HG02870 (cell line): Measurements from ENCODE around the gene SPATA4.
"Not testable (repeated sequence)": the region's sequence is repeated elsewhere in the genome, so short reads cannot be mapped to it uniquely, and the experiment has no call there.

Experiments used
- ATAC-seq: cut with Tn5 transposase; IDR thresholded peaks from one replicate; pipeline ENCODE4 v1.9.1; 2021; ENCODE audit warnings: mild to moderate bottlenecking, moderate library complexity; ENCODE audit not compliant: unreplicated experiment

SPATA4 gene

DNA sequence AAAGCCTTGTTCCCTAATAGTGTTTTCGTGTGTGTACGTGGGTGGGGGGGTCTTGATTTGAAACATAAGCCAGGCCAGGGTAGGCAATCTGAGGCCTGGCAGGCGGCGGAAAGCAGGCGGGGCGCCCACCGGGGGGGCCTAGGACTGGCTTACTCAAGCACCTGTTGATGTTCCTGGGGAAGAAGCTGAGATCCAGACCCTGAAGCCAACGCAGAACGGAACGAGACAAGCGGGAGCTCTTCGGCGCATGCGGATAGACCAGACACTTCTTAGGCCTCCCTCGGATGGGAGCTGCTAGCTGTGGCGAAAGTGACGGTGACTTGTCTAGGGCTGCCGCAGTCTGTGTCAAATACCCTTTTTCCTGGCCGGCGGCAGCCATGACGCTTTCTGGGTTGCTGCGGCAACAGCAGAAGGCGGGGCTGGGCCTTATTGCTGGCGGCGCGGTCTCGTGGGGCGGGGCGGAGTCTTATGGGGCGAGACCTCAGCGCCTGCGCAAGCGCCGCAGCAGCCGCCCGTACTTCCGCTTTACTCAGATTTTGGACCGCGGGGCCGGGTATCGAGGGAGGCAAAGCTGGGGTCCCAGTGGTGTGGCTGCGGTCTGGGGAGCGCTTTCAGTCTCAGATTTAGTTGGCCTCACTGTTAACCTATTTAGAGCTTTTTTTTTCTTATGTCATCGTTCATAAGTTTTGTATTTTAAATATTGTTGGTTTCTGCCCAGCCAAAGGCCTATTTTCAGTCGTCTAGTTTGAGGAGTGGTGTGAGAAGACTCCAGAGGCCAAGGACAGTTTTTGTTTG lies at the start of gene SPATA4:
TSS of gene SPATA4 (minus strand) at position 402 of the 795 bp plus-strand sequence. CDS start at position 379, 23 bp downstream.
- peak; percentile 96 for ATAC-seq

DNA sequence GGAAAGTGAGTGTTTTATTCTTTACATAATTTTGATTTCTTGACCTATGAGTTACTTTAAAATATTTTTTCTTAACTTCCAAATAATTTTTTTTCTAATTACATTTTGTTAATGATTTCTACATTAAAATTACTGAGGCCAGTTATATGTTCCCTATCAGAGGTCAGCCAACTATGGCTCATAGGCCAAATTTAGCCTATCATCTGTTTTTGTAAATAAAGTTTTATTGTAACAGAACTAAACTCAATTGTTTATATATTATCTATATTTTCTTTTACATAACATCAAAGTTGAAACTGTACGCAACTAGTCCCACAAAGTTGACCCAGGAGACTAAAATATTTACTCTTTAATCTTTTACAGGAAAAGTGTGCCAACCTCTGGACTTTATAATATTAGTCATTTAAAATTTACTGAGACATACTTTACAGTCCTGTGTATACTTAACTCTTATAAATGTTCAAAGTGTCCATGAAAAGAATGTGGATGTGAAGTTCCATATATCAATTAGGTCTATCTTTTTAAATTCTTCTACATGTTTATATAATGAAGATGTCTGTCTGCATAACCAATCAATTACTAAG lies 47.5 kb upstream of the SPATA4 start:
- no peak for ATAC-seq

DNA sequence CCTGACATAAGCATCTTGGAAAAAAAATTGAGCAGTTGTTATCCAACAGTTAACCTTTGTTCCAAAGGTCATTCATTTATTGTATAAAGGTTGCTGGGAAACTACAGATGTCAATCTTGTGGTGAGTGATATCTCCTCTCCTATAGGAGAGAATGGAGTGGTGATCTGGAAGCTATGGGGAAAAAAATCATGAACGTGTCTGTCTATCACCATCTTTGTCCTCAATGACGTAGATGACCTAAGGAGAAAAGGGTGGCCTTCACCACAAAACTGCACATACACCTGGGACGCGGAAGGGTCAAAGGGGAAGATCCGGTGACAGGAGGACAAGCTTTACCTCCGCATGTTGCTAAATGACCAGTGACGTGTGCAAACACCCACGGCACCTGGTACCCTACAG lies 46.3 kb upstream of the SPATA4 start:
- no peak for ATAC-seq

DNA sequence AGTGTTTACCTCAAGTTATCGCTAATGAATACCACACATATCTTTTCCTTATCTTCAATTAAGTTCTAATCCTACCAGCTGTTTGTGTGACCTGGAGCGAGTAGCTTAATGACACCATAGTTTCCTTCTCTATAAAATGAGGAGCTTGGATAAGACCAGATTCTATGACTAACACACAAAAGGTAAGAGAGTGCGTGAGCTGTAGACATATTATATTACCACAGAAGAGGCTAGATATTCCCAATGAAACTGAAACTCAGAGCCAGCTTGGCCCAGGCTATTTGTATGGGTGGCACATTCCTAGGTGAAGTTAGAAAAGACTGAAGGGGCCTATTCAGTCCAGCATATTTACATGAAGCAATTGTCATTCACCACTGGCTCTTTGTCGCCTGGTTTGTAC lies 43.4 kb upstream of the SPATA4 start:
- no peak for ATAC-seq

DNA sequence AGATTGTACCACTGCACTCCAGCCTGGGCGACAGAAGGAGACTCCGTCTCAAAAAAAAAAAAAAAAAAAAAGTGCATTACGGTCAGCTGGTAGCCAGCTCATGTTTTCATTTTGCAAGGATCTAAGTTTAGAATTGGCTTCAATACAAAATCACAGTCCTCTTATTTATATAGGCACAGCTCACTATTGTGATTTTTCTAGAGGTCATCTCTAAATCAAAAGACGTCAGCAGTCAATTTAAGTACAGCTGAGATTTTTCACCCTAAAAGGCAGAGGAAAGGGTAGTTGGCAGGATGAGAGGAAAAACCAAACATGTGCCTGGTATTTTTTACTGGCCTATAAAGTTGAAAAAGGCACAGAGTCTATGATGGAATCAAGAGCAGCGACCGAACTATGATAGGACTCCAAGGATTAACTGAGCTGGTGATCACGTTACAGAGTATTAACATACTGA lies 42.8 kb upstream of the SPATA4 start:
- ATAC-seq = no peak

DNA sequence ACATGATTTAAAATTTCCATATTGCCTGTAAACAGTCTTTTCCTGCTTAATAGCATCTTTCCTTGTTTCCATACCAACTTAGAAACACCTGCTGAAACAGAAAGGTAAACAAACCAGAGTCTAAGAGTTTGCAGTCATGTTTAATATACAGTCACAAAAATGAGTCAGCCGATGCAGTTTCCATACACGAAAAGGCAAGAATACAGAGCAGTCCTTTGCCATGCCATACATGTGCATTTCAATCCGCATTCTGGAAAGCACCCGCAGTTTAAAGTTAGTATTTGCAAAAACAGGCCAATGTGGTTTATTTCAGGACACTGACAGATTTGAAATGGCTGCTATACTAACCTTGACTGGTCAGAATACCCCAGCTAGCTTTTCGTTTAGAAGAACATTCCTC lies 41.6 kb upstream of the SPATA4 start:
- ATAC-seq = no peak

DNA sequence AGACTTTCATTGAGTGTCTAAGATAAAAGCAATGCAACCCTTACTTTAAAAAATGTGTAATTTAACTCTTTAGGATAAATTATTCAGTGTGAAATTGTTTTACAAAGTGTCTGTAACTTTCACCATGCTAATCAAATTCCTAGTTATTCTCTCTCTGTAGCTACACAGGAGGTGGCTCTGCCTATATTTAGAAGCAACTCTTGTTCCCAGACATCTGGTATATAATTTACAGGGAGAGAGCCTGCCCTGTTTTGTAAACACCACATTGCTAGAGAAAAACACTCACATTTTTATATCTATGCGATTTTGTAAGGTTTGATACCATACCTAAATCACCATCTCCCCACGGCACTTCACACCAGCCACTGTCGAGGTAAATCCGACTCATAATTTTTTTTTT lies 35.5 kb upstream of the SPATA4 start:
- no peak for ATAC-seq

DNA sequence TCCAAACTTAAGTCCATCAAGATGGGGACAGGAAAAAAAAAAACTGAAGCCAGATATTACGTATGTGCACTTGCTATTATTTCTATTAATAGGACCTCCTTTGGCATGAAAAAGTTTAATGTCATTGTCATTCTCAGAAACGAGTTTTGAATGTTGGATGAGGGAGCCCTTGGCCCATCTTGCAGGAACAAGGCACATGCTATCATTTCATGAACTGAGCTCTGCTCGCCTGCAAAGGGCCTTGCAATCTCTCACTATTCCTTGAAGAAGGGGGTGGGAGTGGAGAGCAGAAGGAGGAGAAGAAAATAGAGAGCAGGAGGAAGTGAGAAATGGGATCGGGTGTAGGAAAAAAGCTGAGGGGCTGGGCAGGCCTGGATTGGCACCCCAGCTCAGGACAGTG lies 34.3 kb upstream of the SPATA4 start:
- ATAC-seq = no peak

DNA sequence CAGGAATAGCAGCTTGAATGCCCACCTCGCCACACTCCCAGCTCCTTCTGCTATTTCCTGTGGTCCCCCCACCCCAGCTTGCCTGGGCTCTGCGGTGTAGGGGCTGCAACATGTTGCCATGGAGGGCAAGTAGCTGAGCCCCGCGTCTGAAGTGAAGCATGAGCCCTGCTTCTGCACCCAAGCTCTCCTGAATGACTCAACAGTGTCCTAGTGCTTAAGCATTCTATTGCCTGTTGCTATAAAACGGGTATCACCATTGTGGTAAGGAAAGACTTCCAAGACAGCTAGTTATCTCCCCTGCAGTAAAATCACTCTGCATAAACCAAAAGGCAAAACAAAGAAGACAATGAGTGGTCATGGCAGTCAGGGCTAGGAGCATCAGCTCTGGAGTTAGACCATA lies 31.4 kb upstream of the SPATA4 start:
- no peak for ATAC-seq

DNA sequence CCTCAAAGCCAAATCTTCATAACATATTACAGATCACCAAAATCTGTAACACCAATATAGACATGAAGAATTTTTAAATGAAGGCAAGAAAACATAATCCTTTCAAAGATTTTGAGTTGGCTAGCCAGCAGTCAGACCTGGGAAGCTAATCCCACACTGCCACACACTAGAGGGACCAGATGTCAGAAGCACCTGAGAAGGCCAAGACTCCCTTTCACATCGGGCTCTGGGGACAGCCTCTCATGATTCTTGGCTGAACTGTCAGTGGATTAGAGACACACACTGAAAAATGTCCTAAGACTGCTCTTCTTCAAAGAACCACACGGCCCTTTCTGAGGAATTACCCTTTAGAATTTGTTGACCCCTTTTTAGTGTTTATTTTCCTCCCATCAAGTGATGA lies 28.2 kb upstream of the SPATA4 start:
- no peak for ATAC-seq

DNA sequence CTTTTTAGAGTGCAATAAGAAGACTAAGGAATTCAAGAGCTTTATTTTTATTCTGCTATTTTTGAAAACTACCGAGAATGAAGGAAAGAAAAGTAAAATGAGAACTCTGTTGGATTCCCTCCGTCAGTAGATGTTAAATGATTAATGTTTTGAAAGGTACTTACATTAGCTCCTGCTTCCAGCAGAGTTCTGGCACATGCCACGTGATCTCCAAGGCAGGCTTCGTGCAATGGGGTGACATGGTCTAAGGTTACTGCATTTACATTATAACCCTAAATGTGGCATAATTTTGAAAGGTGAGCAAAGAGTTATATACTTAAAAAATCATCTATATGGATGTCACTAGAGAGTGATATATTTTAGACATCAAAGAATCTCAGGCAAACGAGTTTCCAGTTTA lies 26.8 kb upstream of the SPATA4 start:
- no peak for ATAC-seq

DNA sequence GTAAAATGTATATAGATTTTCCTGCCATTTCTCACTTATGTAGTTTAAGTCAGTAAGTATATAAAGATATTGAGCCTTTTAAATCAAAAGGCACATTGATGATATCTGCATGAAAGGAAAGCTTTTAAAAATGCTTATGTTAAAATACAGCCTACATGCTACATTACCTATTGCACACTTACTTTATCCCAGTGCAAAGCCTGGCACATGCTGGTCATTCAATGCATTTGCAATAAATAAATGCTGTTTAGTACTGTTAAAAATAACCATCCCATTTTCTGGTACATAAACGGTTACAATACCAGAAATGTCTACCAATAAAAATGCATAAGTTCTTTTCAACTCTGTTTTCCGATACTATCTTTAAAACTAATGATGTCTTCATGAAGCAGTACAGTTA lies 22.1 kb upstream of the SPATA4 start:
- no peak for ATAC-seq

DNA sequence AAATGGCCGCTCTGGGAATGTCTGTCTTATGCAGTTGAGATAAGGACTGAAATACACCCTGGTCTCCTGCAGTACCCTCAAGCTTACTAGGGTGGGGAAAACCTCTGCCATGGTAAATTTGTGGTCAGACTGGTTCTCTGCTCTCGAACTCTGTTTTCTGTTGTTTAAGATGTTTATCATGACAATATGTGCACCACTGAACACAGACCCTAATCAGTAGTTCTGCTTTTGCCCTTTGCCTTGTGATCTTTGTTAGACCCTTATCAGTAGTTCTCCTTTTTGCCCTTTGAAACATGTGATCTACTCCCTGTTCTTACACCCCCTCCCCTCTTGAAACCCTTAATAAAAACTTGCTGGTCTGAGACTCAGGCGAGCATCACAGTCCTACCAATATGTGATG lies 17.0 kb upstream of the SPATA4 start:
- ATAC-seq = not testable (repeated sequence)

DNA sequence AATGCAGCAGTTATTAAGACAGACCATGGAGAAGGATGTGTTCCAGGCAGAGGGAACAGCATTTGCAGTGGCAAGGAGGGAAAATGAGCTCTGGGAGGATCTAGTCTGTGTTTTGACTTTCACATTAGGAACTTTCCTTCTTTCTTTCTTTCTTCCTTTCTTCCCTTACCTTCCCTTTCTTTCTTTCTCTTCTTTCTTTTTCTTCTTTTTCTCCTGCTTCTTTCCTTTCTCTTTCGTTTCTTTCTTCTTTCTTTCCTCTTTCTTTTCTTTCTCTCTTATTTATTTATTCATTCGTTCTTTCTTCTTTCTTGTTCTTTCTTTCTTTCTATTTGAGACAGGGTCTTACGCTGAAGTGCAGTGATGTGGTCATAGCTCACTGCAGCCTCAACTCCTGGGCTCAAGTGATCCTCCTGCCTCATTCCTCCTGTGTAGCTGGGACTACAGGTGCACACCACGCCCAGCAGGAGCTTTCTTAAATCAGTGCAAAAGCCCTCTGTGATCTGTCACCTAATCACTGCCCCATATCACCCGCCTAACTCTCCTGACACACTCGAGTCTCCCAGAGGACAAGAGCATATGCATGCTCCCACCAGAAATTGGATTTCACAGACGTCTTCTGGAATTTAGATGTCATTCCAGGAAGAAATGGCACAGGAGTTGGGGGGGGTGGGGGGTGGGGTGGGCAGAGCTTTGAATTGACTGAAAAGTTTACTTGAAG lies 15.4 kb upstream of the SPATA4 start:
- ATAC-seq = no peak

DNA sequence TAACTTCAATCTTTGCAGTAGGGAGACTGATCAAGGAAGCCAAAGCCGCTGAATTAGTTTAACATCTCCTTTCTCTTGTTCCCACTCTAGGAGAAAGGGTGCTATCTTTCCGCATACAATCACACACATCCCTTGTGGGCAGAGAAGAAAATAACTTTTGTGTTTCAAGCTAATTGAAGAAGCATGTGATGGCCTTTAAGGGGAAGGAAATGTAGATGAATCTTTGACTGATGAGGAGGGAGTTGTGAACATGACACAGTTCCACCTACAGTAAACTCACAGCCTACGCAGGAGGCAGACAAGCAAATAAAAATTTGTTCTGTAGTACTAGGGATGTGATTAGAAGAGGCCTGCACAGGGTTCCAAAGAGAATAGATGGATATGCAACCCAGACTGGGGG lies 14.7 kb upstream of the SPATA4 start:
- no peak for ATAC-seq

DNA sequence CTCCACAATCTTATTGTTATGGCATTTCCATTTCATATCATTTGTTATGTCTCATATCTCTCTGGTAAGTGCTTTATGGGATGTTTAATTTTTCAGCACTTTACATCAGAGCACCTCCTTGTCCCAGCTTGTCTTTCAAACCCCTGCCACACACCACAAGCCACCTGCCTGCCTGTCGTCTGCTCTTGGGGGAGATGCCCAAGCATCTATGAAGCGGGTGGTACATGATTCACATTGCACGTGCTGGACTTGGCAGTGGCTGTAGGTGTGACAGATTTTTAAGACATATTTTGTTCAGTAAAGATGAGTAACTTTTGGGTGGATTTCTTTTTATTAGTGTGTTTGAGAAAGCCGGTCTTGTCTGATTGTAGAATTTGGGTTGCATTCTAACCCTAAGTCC lies 14.2 kb upstream of the SPATA4 start:
- no peak for ATAC-seq

DNA sequence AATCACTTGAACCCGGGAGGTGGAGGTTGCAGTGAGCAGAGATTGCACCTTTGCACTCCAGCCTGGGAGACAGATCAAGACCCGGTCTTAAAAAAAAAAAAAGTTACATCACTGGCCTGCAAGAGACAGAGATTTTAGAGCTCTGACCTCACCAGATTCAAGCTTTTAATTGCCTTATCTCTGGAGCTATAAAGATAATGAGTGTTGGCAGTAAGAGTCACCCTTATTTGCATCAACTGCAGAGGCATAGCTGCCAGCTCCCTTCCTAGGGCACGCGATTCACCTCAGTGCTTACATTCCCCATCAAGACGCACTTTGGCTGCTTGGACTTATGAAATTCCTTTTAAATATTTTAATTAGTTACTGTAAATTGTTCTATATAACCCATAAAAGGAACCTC lies 12.5 kb upstream of the SPATA4 start:
- ATAC-seq = no peak

DNA sequence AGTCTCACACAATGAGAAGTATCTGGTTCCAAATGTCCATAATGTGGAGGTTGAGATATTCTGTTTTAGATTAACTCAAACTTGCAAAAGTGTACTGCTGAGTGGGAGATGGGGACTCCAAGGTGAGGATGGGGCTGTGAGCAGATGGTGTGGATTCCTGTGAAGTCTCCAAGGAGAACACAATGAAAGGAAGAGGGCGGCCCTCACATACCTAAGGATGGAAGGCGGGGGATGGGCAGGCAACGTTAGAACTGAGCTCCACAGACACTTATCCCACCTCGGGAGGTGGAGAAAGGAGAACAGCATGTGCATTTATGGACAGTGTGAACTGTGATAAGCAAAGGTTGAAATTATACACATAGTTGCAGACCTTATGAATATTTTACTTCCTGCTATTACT lies 9.9 kb upstream of the SPATA4 start:
- ATAC-seq = no peak

DNA sequence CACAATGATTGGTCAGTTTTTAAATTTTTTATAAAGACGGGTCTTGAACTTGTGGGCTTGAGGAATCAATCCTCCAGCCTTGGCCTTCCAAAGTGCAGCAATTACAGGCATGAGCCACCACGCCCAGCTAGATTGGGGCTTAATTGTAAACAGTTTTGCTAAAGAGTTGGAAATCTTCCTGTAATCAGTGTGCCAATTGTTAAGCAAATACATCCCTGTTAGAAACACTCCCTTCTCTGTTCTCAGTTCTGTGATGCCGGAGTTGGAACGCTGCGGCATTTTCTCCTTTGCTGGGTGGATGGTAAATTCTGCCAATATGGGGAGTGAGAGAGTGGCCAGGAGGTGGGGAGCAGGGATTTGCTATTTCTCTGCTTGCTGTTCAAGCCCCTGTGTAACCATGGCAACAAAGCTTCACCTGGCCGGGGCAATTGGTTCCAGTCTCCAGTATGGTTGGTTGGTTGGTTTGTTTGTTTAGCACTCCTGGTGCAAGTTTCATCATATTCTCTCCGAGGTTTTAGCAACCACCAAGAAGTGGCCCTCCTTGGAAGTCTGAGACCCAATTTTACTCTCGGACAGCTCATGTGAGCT lies 3.0 kb upstream of the SPATA4 start:
- ATAC-seq = no peak

DNA sequence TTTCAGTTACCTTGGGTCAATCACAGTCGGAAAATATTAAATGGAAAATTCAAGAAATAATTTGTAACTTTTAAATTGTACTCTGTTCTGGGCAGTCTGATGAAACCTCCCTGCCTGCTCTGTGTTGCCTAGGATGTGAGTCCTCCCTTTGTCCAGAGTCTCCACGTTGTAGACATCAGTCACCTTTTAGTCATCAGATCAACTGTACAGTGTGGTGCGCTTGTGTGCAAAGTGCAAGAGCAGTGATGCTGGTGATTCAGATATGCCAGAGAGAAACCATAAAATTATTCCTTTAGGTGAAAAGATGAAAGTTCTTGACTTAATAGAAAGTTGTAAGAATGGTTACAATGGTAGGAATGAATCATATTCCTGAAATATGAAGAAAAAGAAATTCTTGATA lies 1.4 kb downstream of the SPATA4 start:
- no peak for ATAC-seq

DNA sequence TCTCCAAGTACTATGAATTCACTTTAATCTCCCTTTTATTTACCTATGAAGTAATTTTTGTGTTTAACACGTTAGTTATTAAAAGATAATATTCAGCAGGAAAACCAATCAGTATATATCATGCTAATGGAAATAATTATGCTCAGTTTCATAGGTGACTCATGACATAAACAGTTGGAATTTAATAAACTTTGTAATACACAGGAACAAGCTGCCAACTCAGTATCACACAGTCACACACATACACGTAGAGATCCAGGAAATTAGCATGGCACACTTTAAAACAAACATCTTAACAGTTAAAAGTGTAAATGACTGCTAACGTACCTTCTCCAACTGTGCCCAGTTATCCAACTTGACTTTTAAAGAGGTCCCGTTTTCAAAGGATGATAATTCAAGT lies 2.3 kb downstream of the SPATA4 start:
- no peak for ATAC-seq

DNA sequence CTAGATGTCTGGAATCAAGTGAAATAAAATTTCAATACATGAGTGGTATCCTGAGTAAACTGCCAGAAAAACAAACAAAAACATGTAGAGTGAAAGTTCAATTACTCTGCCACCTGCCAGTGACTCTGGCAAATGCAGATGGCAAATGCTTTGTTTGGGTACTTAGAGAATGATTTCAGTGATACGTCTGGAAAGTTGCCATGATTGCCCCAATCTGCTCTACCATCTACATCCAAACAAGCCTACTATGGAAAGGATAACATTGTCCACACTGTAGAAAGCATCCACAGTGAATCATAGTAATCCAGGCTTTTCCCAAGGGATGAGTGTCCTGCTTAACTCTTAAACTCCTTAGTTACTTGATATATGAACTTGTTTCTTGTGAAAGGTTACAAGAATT lies 3.4 kb downstream of the SPATA4 start:
- ATAC-seq = no peak
